Hepatocyte (in vitro differentiated cells): Measurements from ENCODE around the gene TNFAIP8L2. TPM values are rescaled to one million over a fixed set of nuclear protein-coding genes. Genes with fewer than 3 reads are reported as not detected.

ENCODE experiments used
- DNase-seq: peaks from one replicate; pipeline ENCODE4 v3.0.0-alpha.2; 2016; ENCODE audit warnings: low spot score
- H2AFZ ChIP-seq: fragments of 200-600 bp; sonication (generic); 2 replicates; pipeline ENCODE4 v1.6.0; 2016; ENCODE audit warnings: antibody characterized with exemption, mild to moderate bottlenecking
- H3K27ac ChIP-seq: fragments of 200-600 bp; sonication (generic); 2 replicates; pipeline ENCODE4 v1.5.1; 2016; ENCODE audit warnings: mild to moderate bottlenecking
- H3K27me3 ChIP-seq: fragments of 200-600 bp; sonication (generic); 2 replicates; pipeline ENCODE4 v1.6.1; 2016
- H3K36me3 ChIP-seq: fragments of 200-600 bp; sonication (generic); replicated peaks from 2 replicates; pipeline ENCODE4 v1.5.1; 2016; ENCODE audit warnings: low read depth; ENCODE audit not compliant: insufficient read depth
- H3K4me1 ChIP-seq: fragments of 200-600 bp; sonication (generic); 2 replicates; pipeline ENCODE4 v1.5.1; 2016; ENCODE audit warnings: mild to moderate bottlenecking, moderate library complexity; ENCODE audit not compliant: insufficient read depth
- H3K4me2 ChIP-seq: fragments of 200-600 bp; sonication (generic); 2 replicates; pipeline ENCODE4 v1.6.0; 2016
- H3K4me3 ChIP-seq: fragments of 200-600 bp; sonication (generic); 2 replicates; pipeline ENCODE4 v1.5.1; 2016; ENCODE audit warnings: mild to moderate bottlenecking
- H3K79me2 ChIP-seq: fragments of 200-600 bp; sonication (generic); 2 replicates; pipeline ENCODE4 v1.6.0; 2017; ENCODE audit warnings: mild to moderate bottlenecking
- H3K9me2 ChIP-seq: fragments of 200-600 bp; sonication (generic); replicated peaks from 2 replicates; pipeline ENCODE4 v1.6.0; 2017; ENCODE audit warnings: mild to moderate bottlenecking; ENCODE audit not compliant: insufficient read depth
- H3K9me3 ChIP-seq: fragments of 200-600 bp; sonication (generic); 2 replicates; pipeline ENCODE4 v1.5.1; 2016; ENCODE audit warnings: low read depth, mild to moderate bottlenecking
- H4K20me1 ChIP-seq: fragments of 200-600 bp; sonication (generic); 2 replicates; pipeline ENCODE4 v1.6.0; 2016; ENCODE audit warnings: mild to moderate bottlenecking; ENCODE audit not compliant: insufficient read depth, poor library complexity, severe bottlenecking
- EZH2 ChIP-seq: fragments of 200-600 bp; sonication (generic); IDR thresholded peaks from 2 replicates; pipeline ENCODE4 v1.6.1; 2016; ENCODE audit warnings: antibody characterized with exemption, mild to moderate bottlenecking, borderline replicate concordance
- EZH2phosphoT487 ChIP-seq: fragments of 200-600 bp; sonication (generic); IDR thresholded peaks from one replicate; pipeline ENCODE4 v1.6.1; 2018; ENCODE audit warnings: antibody characterized with exemption, mild to moderate bottlenecking, low read depth, moderate library complexity; ENCODE audit not compliant: unreplicated experiment, severe bottlenecking
- WGBS: methylation state at CpG from one replicate; pipeline ENCODE4 v1.1.6; 2016; ENCODE audit warnings: low lambda C conversion rate; ENCODE audit errors: missing lambda C conversion rate; 5-methylcytosine and 5-hydroxymethylcytosine counted together
- polyA plus RNA-seq: library from polyadenylated mRNA; unstranded; fragments of >200 nt; fragmentation: Nextera tagmentation; extraction: Ambion mirVana; gene quantifications from 2 replicates; pipeline ENCODE4 v1.2.1, GENCODE V29; 2016
- total RNA-seq: library from RNA; depleted of rRNA; stranded (reverse); fragments of >200 nt; gene quantifications from 2 replicates; pipeline ENCODE4 v1.2.3, GENCODE V29; 2014
- TF ChIP-seq, protein P1 (sequence below): fragments of 200-600 bp; sonication (generic); IDR thresholded peaks from 2 replicates; pipeline ENCODE4 v1.5.1; 2016; ENCODE audit warnings: antibody characterized with exemption, mild to moderate bottlenecking; ENCODE audit not compliant: poor library complexity

Gene TNFAIP8L2
- total and polyA plus RNA-seq, 2 experiments from 2014 or later, result 0.70 TPM; not detected in 1

DNA sequence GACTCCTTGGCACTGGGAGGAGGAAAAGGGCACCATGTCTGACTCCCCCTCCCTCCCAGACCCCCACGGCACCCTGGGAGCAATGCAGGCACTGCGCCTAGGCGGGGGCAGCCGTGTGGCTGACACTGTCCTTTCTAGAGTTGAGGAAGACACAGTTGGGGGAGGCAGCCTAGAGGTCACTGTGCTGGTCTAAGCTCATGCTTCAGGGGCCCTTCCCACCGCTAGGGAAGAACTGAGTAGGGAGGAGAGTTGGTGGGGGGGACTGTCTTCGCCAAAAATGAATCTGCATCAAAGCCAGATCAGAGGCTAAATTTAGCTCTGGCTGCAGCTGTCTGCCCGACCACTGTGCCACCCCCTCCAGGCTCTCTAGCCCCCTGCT is 13.4 kb upstream of the TNFAIP8L2 start:
- H3K36me3 ChIP-seq, result no peaks in the 10 kb centered on the region
- no peak overlapping the region for H3K27ac ChIP-seq
- H2AFZ ChIP-seq, result no peak overlapping the region
- peaks cover 7% of the 10 kb centered on the region for H3K79me2 ChIP-seq
- H3K4me1 ChIP-seq, result peaks cover 17% of the 10 kb centered on the region
- 83% methylated on average over 7 of the region's 7 CpGs for WGBS
- H3K9me3 ChIP-seq, result no peaks in the 10 kb centered on the region
- H3K9me2 ChIP-seq, result no peaks in the 10 kb centered on the region
- peaks cover 3% of the 10 kb centered on the region for H3K27me3 ChIP-seq
- H4K20me1 ChIP-seq, result no peaks in the 10 kb centered on the region
- no peak for DNase-seq
- no peak overlapping the region for H3K4me2 ChIP-seq
- no peak for TF ChIP-seq EZH2phosphoT487
- TF ChIP-seq EZH2, result no peak
- TF ChIP-seq, protein P1, sequence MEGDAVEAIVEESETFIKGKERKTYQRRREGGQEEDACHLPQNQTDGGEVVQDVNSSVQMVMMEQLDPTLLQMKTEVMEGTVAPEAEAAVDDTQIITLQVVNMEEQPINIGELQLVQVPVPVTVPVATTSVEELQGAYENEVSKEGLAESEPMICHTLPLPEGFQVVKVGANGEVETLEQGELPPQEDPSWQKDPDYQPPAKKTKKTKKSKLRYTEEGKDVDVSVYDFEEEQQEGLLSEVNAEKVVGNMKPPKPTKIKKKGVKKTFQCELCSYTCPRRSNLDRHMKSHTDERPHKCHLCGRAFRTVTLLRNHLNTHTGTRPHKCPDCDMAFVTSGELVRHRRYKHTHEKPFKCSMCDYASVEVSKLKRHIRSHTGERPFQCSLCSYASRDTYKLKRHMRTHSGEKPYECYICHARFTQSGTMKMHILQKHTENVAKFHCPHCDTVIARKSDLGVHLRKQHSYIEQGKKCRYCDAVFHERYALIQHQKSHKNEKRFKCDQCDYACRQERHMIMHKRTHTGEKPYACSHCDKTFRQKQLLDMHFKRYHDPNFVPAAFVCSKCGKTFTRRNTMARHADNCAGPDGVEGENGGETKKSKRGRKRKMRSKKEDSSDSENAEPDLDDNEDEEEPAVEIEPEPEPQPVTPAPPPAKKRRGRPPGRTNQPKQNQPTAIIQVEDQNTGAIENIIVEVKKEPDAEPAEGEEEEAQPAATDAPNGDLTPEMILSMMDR, result no peak
- H3K4me3 ChIP-seq, result no peak overlapping the region

DNA sequence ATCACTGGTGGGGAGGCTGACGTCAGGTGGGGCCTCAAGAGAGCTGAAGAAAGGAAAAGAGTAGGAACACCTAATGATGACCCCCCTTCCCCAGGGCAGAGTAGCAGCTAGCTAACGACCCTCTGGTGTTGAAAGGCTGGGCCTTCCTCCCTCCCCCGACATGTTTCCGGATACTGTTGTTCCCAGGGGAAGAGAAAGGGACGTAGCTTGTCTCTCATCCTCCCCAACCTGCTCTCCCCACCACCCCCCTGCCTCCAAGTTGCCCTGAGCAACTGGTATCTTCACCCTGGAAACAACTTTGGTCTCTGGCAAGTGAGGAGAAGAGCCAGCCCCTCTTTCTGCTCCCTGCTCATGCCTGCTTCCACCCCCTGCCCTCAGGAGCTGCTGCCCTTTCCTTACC is 12.5 kb upstream of the TNFAIP8L2 start:
- H4K20me1 ChIP-seq, result no peaks in the 10 kb centered on the region
- peak overlapping the region; percentile 91 for H3K4me2 ChIP-seq
- peaks cover 3% of the 10 kb centered on the region for H3K27me3 ChIP-seq
- H3K4me1 ChIP-seq, result peaks cover 20% of the 10 kb centered on the region
- H3K4me3 ChIP-seq, result no peak overlapping the region
- no peaks in the 10 kb centered on the region for H3K36me3 ChIP-seq
- no peak for DNase-seq
- H2AFZ ChIP-seq, result no peak overlapping the region
- no peak for TF ChIP-seq EZH2phosphoT487
- TF ChIP-seq, protein P1, result no peak
- TF ChIP-seq EZH2, result no peak
- peaks cover 7% of the 10 kb centered on the region for H3K79me2 ChIP-seq
- H3K27ac ChIP-seq, result no peak overlapping the region
- H3K9me3 ChIP-seq, result no peaks in the 10 kb centered on the region
- no peaks in the 10 kb centered on the region for H3K9me2 ChIP-seq
- 36% methylated on average over 4 of the region's 5 CpGs for WGBS

DNA sequence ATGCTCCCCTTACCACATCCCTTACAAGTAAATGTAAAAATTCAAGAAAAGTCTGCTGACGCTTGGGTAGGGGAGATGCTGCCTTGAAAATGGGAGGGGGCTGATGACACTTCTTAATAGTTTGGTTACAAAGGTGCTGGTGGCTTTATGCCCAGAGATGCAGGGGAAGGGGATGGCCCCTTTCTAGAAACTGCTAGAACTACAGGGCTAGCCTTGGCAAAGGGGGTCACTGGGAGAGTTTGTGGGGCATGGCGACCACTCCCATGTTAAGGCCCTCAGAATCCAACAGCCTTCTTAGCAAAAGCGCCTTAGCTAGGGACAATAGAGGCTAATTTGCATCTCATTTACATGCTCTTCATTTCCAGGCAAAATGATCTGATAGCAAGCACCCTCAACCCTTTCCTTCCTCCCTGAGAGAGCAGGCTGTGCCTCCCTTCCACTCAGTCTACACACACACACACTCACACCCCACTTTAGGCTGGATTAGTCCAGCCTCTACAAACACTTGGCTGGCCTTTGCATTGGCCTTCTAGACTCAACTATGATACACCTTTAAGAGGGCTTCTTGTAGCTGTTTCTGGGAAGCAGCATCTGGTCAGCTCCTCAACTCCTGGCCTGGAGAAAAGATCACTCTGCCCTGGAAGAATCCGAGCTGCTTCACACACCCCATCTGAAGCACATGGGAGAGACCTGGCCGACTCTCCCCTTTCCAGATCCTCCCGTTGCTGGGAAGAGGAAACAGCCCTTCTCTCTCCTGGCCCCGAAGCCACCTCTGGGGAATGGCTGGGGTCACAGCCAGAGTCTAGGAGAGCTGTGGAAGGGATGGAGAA is 11.8 kb upstream of the TNFAIP8L2 start:
- Histone ChIP-seq H3K4me2 (peak overlapping the region; percentile 91), H3K9me2 (no peaks in the 10 kb centered on the region), H3K27ac (no peak overlapping the region), H3K4me3 (no peak overlapping the region), H3K36me3 (no peaks in the 10 kb centered on the region), H4K20me1 (no peaks in the 10 kb centered on the region), H3K4me1 (peaks cover 20% of the 10 kb centered on the region), H3K27me3 (peaks cover 3% of the 10 kb centered on the region), H3K9me3 (no peaks in the 10 kb centered on the region), H2AFZ (peak overlapping the region; percentile 45), H3K79me2 (peaks cover 7% of the 10 kb centered on the region)
- TF ChIP-seq EZH2 (no peak), EZH2phosphoT487 (no peak)
- TF ChIP-seq, protein P1, result no peak
- WGBS, result 54% methylated on average over 7 of the region's 7 CpGs
- no peak for DNase-seq
